C4-2B (cell line): Measurements from ENCODE around the gene HERPUD2.
A peak's percentile ranks its signal among the peaks of the same experiment; 100 is the strongest.

ENCODE experiments used
- CTCF ChIP-seq: fragments of 450-650 bp; conservative IDR thresholded peaks from 2 replicates; pipeline ENCODE4 v1.5.1; 2017; ENCODE audit warnings: mild to moderate bottlenecking
- ZFX ChIP-seq: fragments of 450-650 bp; IDR thresholded peaks from 2 replicates; pipeline ENCODE4 v1.6.1; 2017

GRCh38 chr7:35624299-35625186 is 70.4 kb downstream of the HERPUD2 start:
- TF ChIP-seq CTCF (peak; percentile 90), ZFX (no peak)
